Prostate gland (tissue), 2 donors: ENCODE measurements around the gene PACS1.

Source experiments
- CTCF ChIP-seq, 4 experiments: fragments of 200-600 bp in 2 of 4; fragments of 450-650 bp in 2 of 4; sonication (generic) in 2 of 4; IDR thresholded peaks; 1 replicate in 3 of 4; 2 replicates in 1 of 4; pipeline ENCODE4 v1.5.1; 2016 to 2019; ENCODE audit warnings: antibody characterized with exemption in 4 of 4, mild to moderate bottlenecking in 2 of 4, moderate library complexity in 2 of 4
- POLR2A ChIP-seq: fragments of 450-650 bp; IDR thresholded peaks from one replicate; pipeline ENCODE4 v1.6.1; 2016; ENCODE audit warnings: antibody characterized with exemption, mild to moderate bottlenecking
- POLR2AphosphoS5 ChIP-seq: sonication (generic); formaldehyde crosslinking; IDR thresholded peaks from one replicate; pipeline ENCODE4 v1.6.1; 2017; ENCODE audit warnings: antibody characterized with exemption

GRCh38 chr11:66068923-66069714 is 953 bp upstream of the PACS1 start:
- TF ChIP-seq POLR2A (no peak), CTCF (IDR thresholded peaks at IDR 0.05) (no peak), POLR2AphosphoS5 (no peak)
